Neural crest cell (in vitro differentiated cells): Measurements from ENCODE around the gene CA10. TPM values are rescaled to one million over a fixed set of nuclear protein-coding genes. Genes with fewer than 3 reads are reported as not detected.
A peak's percentile ranks its signal among the peaks of the same experiment; 100 is the strongest.

ENCODE experiments used
- DNase-seq: peaks from one replicate; pipeline ENCODE4 v3.0.0; 2021; ENCODE audit warnings: low read depth, mixed read lengths, low spot score
- H3K27ac Mint-ChIP-seq: one replicate; pipeline ENCODE4 v1.8.0; 2021; ENCODE audit warnings: mild to moderate bottlenecking, mixed read lengths; ENCODE audit not compliant: unreplicated experiment
- H3K27me3 Mint-ChIP-seq: 2 replicates; pipeline ENCODE4 v1.8.0; 2021; ENCODE audit warnings: low read depth, mild to moderate bottlenecking, mixed read lengths
- H3K36me3 Mint-ChIP-seq: 2 replicates; pipeline ENCODE4 v1.8.0; 2021; ENCODE audit warnings: low read depth, mild to moderate bottlenecking, mixed read lengths
- H3K4me1 Mint-ChIP-seq: 2 replicates; pipeline ENCODE4 v1.8.0; 2021; ENCODE audit warnings: mixed read lengths
- H3K4me3 Mint-ChIP-seq: one replicate; pipeline ENCODE4 v1.8.0; 2021; ENCODE audit warnings: mild to moderate bottlenecking, mixed read lengths
- H3K9me3 Mint-ChIP-seq: 2 replicates; pipeline ENCODE4 v1.8.0; 2021; ENCODE audit warnings: mixed read lengths
- total RNA-seq: library from RNA; stranded (reverse); gene quantifications from 2 replicates; pipeline ENCODE4 v1.2.1, GENCODE V29; 2021
- TF ChIP-seq, protein P1 (sequence below): fragments of 200-600 bp; sonication (generic); conservative IDR thresholded peaks from 2 replicates; pipeline ENCODE4 v1.5.0; 2021; ENCODE audit warnings: antibody characterized with exemption, mild to moderate bottlenecking

Gene CA10
- total RNA-seq, 1 donor from 2014 or later: not detected

GRCh38 chr17:51746421-51746820, 412.1 kb downstream of the CA10 start:
- TF ChIP-seq, protein P1, sequence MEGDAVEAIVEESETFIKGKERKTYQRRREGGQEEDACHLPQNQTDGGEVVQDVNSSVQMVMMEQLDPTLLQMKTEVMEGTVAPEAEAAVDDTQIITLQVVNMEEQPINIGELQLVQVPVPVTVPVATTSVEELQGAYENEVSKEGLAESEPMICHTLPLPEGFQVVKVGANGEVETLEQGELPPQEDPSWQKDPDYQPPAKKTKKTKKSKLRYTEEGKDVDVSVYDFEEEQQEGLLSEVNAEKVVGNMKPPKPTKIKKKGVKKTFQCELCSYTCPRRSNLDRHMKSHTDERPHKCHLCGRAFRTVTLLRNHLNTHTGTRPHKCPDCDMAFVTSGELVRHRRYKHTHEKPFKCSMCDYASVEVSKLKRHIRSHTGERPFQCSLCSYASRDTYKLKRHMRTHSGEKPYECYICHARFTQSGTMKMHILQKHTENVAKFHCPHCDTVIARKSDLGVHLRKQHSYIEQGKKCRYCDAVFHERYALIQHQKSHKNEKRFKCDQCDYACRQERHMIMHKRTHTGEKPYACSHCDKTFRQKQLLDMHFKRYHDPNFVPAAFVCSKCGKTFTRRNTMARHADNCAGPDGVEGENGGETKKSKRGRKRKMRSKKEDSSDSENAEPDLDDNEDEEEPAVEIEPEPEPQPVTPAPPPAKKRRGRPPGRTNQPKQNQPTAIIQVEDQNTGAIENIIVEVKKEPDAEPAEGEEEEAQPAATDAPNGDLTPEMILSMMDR: no peak
- peak; percentile 2 for DNase-seq
- Mint-ChIP-seq H3K4me3 (peak overlapping the region; percentile 27), H3K27ac (peak overlapping the region; percentile 95), H3K27me3 (peaks cover 66% of the 10 kb centered on the region), H3K36me3 (no peaks in the 10 kb centered on the region), H3K9me3 (no peaks in the 10 kb centered on the region), H3K4me1 (peaks cover 32% of the 10 kb centered on the region)

DNA sequence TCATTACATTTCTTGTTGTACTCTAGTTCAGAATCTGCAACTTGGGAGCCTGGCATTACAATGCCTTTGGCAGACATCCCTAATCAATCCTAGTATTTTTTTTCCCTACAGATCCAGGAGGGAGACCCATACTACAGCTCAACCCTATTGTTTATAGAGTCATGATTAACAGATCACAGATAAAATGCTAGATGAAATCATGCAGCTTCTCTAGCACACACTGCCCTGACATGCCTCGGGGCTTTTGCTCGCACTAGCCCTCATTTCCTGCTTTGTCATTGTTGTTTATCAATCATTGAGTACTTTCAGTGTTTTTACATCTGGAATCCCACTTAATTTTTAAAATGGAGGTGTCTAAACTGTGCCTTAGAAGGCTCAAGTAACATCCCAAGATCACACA, 412.5 kb downstream of the CA10 start:
- peak overlapping the region; percentile 95 for H3K27ac Mint-ChIP-seq
- H3K27me3 Mint-ChIP-seq: peaks cover 61% of the 10 kb centered on the region

GRCh38 chr17:51743477-51743876, 415.0 kb downstream of the CA10 start:
- TF ChIP-seq, protein P1: no peak
- Mint-ChIP-seq H3K4me1 (peaks cover 43% of the 10 kb centered on the region), H3K27me3 (peaks cover 39% of the 10 kb centered on the region), H3K36me3 (no peaks in the 10 kb centered on the region), H3K27ac (no peak overlapping the region), H3K9me3 (no peaks in the 10 kb centered on the region), H3K4me3 (no peak overlapping the region)
- DNase-seq: no peak

More for the DNA sequence above, 412.5 kb downstream of the CA10 start:
- peak; percentile 11 for DNase-seq
- TF ChIP-seq, protein P1: no peak
- Mint-ChIP-seq H3K36me3 (no peaks in the 10 kb centered on the region), H3K4me3 (peak overlapping the region; percentile 27), H3K9me3 (no peaks in the 10 kb centered on the region), H3K4me1 (peaks cover 32% of the 10 kb centered on the region)

- Mint-ChIP-seq H3K27ac (peak overlapping the region; percentile 15), H3K27me3 (peaks cover 30% of the 10 kb centered on the region), H3K36me3 (no peaks in the 10 kb centered on the region), H3K4me1 (peaks cover 43% of the 10 kb centered on the region), H3K4me3 (no peak overlapping the region), H3K9me3 (no peaks in the 10 kb centered on the region)
- TF ChIP-seq, protein P1: no peak
- no peak for DNase-seq
These were observed 415.9 kb downstream of the CA10 start for GRCh38 chr17:51742571-51742970.

DNA sequence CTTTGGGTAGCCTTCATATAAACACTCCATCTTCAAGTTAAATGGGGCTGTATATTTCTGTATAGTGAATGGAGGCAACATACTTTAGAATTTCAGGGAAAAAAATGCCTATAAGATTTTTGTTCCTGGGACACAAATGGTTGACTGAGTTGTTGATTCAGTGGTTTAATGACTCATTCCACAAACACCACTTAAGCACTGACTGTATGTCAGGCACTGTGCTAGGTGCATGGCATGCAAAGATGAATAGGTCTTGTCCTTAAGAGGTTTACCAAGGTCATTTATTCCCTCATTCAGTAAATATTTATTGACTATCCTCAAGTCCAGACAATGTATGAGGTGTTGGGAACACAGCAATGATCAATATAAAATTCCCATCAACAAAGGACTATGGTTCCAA, 417.1 kb downstream of the CA10 start:
- H3K27ac Mint-ChIP-seq: no peak overlapping the region
- peaks cover 34% of the 10 kb centered on the region for H3K4me1 Mint-ChIP-seq
- H3K9me3 Mint-ChIP-seq: no peaks in the 10 kb centered on the region
- H3K27me3 Mint-ChIP-seq: peaks cover 26% of the 10 kb centered on the region
- TF ChIP-seq, protein P1: no peak
- H3K4me3 Mint-ChIP-seq: no peak overlapping the region
- DNase-seq: no peak
- no peaks in the 10 kb centered on the region for H3K36me3 Mint-ChIP-seq

DNA sequence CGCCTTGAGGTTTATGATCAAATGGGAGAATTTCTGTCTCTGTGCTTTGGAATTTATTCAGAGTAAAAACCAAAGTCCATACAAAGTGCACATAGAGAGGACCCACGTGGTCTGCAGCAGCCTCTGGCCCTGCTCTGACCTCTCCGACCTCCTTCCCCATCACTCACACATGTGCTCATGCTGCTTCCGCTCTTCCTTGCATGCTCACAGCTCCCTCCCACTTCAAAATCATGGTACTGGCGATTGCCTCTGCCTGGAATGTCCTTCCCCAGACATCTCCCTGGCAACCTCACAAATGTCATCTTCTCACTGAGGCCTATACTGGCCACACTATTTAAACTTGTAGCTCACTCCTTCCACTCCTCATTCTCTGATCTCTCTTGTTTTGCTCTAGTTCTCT, 418.0 kb downstream of the CA10 start:
- no peaks in the 10 kb centered on the region for H3K36me3 Mint-ChIP-seq
- peaks cover 25% of the 10 kb centered on the region for H3K4me1 Mint-ChIP-seq
- H3K9me3 Mint-ChIP-seq: no peaks in the 10 kb centered on the region
- TF ChIP-seq, protein P1: no peak
- DNase-seq: no peak
- no peak overlapping the region for H3K4me3 Mint-ChIP-seq
- H3K27me3 Mint-ChIP-seq: peaks cover 23% of the 10 kb centered on the region
- peak overlapping the region; percentile 2 for H3K27ac Mint-ChIP-seq
